ENCODE data around the gene LMO1.

DNA sequence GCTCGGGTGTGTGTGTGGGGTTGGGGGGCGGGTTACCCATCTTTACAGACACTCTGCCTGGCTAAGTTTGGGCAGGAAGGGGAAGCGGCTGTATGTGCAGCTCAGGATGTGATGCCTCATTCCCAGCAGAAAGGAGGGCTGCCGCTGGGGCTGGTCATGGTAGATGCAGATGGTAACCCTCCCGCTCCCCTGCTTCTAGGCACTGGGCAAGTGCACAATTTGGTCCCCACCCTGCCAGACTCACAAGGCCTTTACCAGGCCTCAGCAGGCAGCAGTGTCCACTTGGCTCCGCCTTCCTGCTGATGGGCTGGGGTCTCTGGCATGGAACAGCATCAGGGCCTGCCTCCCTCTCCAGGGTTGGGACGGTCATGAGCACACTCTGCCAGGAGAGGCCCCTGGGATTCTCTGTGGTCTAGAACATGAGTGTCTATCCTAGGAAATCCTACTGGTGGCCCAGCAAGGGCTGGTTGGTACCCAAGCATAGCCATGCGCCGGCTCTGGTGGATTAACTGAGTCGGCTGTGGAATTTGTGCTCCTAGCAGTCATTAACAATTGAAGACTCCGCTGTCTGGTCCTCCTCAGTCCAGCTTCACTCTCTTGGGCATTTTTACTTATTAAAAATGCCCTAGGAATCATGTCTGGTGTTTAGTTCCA is 4.2 kb downstream of the LMO1 start:
- TF ChIP-seq, protein P1, sequence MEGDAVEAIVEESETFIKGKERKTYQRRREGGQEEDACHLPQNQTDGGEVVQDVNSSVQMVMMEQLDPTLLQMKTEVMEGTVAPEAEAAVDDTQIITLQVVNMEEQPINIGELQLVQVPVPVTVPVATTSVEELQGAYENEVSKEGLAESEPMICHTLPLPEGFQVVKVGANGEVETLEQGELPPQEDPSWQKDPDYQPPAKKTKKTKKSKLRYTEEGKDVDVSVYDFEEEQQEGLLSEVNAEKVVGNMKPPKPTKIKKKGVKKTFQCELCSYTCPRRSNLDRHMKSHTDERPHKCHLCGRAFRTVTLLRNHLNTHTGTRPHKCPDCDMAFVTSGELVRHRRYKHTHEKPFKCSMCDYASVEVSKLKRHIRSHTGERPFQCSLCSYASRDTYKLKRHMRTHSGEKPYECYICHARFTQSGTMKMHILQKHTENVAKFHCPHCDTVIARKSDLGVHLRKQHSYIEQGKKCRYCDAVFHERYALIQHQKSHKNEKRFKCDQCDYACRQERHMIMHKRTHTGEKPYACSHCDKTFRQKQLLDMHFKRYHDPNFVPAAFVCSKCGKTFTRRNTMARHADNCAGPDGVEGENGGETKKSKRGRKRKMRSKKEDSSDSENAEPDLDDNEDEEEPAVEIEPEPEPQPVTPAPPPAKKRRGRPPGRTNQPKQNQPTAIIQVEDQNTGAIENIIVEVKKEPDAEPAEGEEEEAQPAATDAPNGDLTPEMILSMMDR (IDR thresholded peaks at IDR 0.05) = no peak
- no peak for TF ChIP-seq POLR2A (IDR thresholded peaks at IDR 0.05)
